HEK293 (cell line): ENCODE data around the gene C12orf42.

Experiments
- CTCF ChIP-seq: fragments of 450-650 bp; formaldehyde crosslinking; IDR thresholded peaks from 2 replicates; pipeline ENCODE4 v1.5.1; 2016; ENCODE audit warnings: missing biosample characterization, missing genetic modification characterization
- KLF9 ChIP-seq: fragments of 450-650 bp; formaldehyde crosslinking; IDR thresholded peaks from 2 replicates; pipeline ENCODE4 v1.5.1; 2016; ENCODE audit warnings: missing biosample characterization, missing genetic modification characterization, low read depth
- ZFP37 ChIP-seq: fragments of 450-650 bp; formaldehyde crosslinking; IDR thresholded peaks from 2 replicates; pipeline ENCODE4 v1.5.1; 2016; ENCODE audit warnings: missing biosample characterization, missing genetic modification characterization
- ZNF274 ChIP-seq, 2 experiments: fragments of 200-500 bp in 1 of 2; fragments of 450-650 bp in 1 of 2; sonication (Bioruptor generic) in 1 of 2; formaldehyde crosslinking in 1 of 2; IDR thresholded peaks; 2 replicates each; pipeline versions ENCODE4 v1.5.1 to v1.6.1; 2014 to 2016; ENCODE audit warnings: borderline replicate concordance in 1 of 2, inconsistent platforms in 1 of 2, low read length in 1 of 2, missing biosample characterization in 1 of 2, missing genetic modification characterization in 1 of 2
- ZNF391 ChIP-seq: fragments of 450-650 bp; formaldehyde crosslinking; IDR thresholded peaks from 2 replicates; pipeline ENCODE4 v1.5.1; 2016; ENCODE audit warnings: low read depth, missing biosample characterization, missing genetic modification characterization, borderline replicate concordance
- ZNF449 ChIP-seq: fragments of 450-650 bp; formaldehyde crosslinking; IDR thresholded peaks from 2 replicates; pipeline ENCODE4 v1.5.1; 2017; ENCODE audit warnings: missing biosample characterization, mild to moderate bottlenecking, missing genetic modification characterization, moderate library complexity
- ZNF580 ChIP-seq: fragments of 450-650 bp; formaldehyde crosslinking; IDR thresholded peaks from 2 replicates; pipeline ENCODE4 v1.5.1; 2016; ENCODE audit warnings: missing biosample characterization, missing genetic modification characterization
- ZNF704 ChIP-seq: fragments of 450-650 bp; formaldehyde crosslinking; IDR thresholded peaks from 2 replicates; pipeline ENCODE4 v1.5.1; 2016; ENCODE audit warnings: missing biosample characterization, missing genetic modification characterization
- ZNF768 ChIP-seq: fragments of 450-650 bp; formaldehyde crosslinking; IDR thresholded peaks from 2 replicates; pipeline ENCODE4 v1.5.1; 2018; ENCODE audit warnings: missing biosample characterization, mild to moderate bottlenecking, missing genetic modification characterization
- TF ChIP-seq, protein P1 (sequence below): fragments of 450-650 bp; formaldehyde crosslinking; conservative IDR thresholded peaks from 2 replicates; pipeline ENCODE4 v1.5.1; 2016; ENCODE audit warnings: low read depth, missing biosample characterization, missing genetic modification characterization
- TF ChIP-seq, protein P2 (sequence below): IDR thresholded peaks from 2 replicates; pipeline ENCODE4 v1.6.1; 2011; ENCODE audit warnings: mild to moderate bottlenecking, low read depth, low read length, borderline replicate concordance
- TF ChIP-seq, protein P3 (sequence below): fragments of 450-650 bp; IDR thresholded peaks from 2 replicates; pipeline ENCODE4 v1.5.1; 2018; ENCODE audit warnings: missing biosample characterization, mild to moderate bottlenecking, missing genetic modification characterization

DNA sequence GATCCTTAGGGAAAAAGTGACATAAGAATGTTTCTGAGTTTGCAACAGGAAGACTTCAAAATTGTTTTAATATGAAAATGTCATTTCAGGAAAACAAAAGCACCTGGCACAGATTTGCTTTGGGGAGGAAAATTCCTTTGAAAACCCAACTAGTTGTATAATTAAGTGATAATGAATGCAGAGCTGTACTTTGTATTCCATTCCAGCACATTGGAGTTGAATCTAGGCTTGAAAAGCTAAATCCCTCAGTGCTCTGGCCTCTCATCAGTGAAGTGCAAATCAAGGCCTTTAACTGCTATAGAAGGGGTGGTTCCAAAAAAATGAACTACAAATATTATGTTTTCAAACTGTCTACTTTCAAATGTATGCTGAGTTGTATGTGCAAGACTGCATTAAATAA, 19.6 kb upstream of the C12orf42 start:
- no peak for TF ChIP-seq CTCF (tag by site-specific recombination)
- TF ChIP-seq KLF9 (tag by site-specific recombination) = no peak
- no peak for TF ChIP-seq ZNF580 (tag by site-specific recombination)
- TF ChIP-seq ZNF274 (IDR thresholded peaks at IDR 0.05; ENCODE audit: low read length) = no peak
- no peak for TF ChIP-seq ZNF274 (tag by site-specific recombination; IDR thresholded peaks at IDR 0.05; ENCODE audit: borderline replicate concordance)
- TF ChIP-seq ZFP37 (tag by site-specific recombination) = no peak
- TF ChIP-seq, protein P1, sequence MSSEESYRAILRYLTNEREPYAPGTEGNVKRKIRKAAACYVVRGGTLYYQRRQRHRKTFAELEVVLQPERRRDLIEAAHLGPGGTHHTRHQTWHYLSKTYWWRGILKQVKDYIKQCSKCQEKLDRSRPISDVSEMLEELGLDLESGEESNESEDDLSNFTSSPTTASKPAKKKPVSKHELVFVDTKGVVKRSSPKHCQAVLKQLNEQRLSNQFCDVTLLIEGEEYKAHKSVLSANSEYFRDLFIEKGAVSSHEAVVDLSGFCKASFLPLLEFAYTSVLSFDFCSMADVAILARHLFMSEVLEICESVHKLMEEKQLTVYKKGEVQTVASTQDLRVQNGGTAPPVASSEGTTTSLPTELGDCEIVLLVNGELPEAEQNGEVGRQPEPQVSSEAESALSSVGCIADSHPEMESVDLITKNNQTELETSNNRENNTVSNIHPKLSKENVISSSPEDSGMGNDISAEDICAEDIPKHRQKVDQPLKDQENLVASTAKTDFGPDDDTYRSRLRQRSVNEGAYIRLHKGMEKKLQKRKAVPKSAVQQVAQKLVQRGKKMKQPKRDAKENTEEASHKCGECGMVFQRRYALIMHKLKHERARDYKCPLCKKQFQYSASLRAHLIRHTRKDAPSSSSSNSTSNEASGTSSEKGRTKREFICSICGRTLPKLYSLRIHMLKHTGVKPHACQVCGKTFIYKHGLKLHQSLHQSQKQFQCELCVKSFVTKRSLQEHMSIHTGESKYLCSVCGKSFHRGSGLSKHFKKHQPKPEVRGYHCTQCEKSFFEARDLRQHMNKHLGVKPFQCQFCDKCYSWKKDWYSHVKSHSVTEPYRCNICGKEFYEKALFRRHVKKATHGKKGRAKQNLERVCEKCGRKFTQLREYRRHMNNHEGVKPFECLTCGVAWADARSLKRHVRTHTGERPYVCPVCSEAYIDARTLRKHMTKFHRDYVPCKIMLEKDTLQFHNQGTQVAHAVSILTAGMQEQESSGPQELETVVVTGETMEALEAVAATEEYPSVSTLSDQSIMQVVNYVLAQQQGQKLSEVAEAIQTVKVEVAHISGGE = no peak
- TF ChIP-seq ZNF449 (tag by site-specific recombination) = no peak
- TF ChIP-seq ZNF391 (tag by site-specific recombination) = no peak
- TF ChIP-seq, protein P2, sequence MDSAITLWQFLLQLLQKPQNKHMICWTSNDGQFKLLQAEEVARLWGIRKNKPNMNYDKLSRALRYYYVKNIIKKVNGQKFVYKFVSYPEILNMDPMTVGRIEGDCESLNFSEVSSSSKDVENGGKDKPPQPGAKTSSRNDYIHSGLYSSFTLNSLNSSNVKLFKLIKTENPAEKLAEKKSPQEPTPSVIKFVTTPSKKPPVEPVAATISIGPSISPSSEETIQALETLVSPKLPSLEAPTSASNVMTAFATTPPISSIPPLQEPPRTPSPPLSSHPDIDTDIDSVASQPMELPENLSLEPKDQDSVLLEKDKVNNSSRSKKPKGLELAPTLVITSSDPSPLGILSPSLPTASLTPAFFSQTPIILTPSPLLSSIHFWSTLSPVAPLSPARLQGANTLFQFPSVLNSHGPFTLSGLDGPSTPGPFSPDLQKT = no peak
- TF ChIP-seq, protein P3, sequence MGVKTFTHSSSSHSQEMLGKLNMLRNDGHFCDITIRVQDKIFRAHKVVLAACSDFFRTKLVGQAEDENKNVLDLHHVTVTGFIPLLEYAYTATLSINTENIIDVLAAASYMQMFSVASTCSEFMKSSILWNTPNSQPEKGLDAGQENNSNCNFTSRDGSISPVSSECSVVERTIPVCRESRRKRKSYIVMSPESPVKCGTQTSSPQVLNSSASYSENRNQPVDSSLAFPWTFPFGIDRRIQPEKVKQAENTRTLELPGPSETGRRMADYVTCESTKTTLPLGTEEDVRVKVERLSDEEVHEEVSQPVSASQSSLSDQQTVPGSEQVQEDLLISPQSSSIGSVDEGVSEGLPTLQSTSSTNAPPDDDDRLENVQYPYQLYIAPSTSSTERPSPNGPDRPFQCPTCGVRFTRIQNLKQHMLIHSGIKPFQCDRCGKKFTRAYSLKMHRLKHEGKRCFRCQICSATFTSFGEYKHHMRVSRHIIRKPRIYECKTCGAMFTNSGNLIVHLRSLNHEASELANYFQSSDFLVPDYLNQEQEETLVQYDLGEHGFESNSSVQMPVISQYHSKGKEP (tag by site-specific recombination) = no peak
- TF ChIP-seq ZNF768 = no peak
- no peak for TF ChIP-seq ZNF704
